ENCODE measurements around the gene SLC23A2.

Gene SLC23A2

DNA sequence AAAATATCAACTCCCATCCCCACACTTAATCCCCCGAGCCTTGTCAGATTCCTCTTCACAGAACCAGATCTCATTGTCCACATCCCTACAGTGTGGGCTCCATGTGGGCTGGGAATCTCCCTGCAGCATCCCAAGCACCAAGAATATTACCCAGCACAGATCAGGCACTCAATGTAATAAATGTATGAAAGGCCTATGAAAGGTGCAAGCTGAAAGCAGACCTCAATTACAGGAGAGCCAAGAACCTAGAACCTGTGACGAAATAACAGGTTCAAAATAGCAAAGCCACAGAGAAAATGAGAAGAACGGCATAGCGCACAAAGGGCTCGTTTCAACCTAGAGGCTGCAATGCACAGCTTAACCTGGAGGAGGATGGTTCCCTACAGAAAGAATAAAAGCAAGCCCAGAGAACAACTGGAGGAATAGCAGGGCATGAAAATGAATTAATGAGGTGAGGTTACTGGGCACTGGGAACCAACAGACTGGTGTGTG lies 3.1 kb downstream of the SLC23A2 start:
- TF ChIP-seq, protein P1, sequence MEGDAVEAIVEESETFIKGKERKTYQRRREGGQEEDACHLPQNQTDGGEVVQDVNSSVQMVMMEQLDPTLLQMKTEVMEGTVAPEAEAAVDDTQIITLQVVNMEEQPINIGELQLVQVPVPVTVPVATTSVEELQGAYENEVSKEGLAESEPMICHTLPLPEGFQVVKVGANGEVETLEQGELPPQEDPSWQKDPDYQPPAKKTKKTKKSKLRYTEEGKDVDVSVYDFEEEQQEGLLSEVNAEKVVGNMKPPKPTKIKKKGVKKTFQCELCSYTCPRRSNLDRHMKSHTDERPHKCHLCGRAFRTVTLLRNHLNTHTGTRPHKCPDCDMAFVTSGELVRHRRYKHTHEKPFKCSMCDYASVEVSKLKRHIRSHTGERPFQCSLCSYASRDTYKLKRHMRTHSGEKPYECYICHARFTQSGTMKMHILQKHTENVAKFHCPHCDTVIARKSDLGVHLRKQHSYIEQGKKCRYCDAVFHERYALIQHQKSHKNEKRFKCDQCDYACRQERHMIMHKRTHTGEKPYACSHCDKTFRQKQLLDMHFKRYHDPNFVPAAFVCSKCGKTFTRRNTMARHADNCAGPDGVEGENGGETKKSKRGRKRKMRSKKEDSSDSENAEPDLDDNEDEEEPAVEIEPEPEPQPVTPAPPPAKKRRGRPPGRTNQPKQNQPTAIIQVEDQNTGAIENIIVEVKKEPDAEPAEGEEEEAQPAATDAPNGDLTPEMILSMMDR (conservative IDR thresholded peaks at IDR 0.05; ENCODE audit: low read depth) = no peak
- POLR2A ChIA-PET (ENCODE audit: low non-redundant PET) = no interaction called here

DNA sequence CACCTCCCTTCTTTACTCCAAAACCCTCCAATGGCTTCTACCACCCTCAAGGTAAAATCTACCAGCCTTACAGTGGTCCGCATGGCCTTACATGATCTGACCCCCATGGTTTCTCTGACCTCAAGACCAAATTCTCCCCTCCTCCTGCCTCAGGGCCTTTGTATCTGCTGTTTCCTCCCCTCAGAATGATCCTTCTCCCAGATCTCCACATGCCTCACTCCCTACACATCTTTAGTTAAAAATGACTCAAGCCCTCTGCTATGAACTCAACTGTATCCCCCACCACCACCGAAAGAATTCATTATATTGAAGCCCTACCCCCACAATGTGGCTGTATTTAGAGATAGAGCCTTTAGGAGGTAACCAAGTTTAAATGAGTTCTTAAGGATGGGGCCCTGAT lies 4.1 kb downstream of the SLC23A2 start:
- H3K27ac ChIP-seq = no peak overlapping the region
- TF ChIP-seq, protein P1 (conservative IDR thresholded peaks at IDR 0.05; ENCODE audit: low read depth) = no peak
- no peak for DNase-seq (ENCODE audit: low spot score)
- CTCF ChIA-PET = no interaction called here
- POLR2A ChIA-PET (ENCODE audit: low non-redundant PET) = no interaction called here

More for the DNA sequence above, 3.1 kb downstream of the SLC23A2 start:
- CTCF ChIA-PET = interaction anchor here (0.6 kb wide), 1 partner anchor 91 kb away, joined by 3 read pairs; no protein-coding TSS in a partner anchor
- no peak for DNase-seq (ENCODE audit: low spot score)
- no peak overlapping the region for H3K27ac ChIP-seq

DNA sequence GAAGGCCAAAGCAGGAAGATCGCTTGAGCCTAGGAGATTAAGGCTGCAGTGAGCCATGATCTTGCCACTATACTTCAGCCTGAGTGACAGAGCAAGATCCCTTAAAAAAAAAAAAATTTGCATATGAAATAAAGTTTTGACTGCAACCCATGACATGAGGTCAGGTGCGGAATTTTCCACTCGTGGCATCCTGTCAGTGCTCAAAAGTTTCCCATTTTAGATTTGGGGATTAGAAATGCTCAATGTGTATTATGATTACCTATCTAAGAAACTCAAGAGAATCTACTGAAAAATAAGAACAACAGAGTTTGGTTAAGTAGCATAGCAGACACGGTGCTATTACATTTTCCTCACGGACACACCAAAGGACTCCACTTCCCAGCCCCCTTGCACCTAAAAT lies 11.7 kb downstream of the SLC23A2 start:
- no peak for DNase-seq (ENCODE audit: low spot score)
- TF ChIP-seq, protein P1 (conservative IDR thresholded peaks at IDR 0.05; ENCODE audit: low read depth) = no peak
- ChIA-PET CTCF (interaction anchor here (0.6 to 0.7 kb wide), 2 partner anchors 23 to 71 kb away, joined by 3 to 5 read pairs; no protein-coding TSS in a partner anchor), POLR2A (ENCODE audit: low non-redundant PET) (no interaction called here)
- H3K27ac ChIP-seq = no peak overlapping the region

DNA sequence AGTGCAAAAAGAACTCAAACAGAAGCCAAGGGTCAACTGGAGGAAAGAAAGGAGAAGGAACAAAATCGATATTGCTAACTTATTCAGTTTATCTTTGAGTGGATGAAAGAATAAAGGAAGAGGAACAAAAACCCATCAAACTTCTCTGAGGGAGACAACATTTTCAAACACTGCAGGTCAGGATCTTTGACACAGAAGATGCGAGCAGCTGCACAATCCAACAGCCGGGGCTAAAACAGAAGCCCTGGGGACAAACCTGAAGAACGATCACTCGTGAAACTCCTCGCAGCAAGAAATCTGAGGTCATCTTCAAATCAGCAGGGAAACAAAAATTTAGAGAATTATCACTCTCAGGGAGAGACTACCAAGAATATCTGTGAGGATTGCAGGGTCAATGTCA lies 14.2 kb downstream of the SLC23A2 start:
- POLR2A ChIA-PET (ENCODE audit: low non-redundant PET) = no interaction called here
- no peak for DNase-seq (ENCODE audit: low spot score)
- H3K27ac ChIP-seq = no peak overlapping the region
- TF ChIP-seq, protein P1 (conservative IDR thresholded peaks at IDR 0.05; ENCODE audit: low read depth) = no peak
- CTCF ChIA-PET = no interaction called here

DNA sequence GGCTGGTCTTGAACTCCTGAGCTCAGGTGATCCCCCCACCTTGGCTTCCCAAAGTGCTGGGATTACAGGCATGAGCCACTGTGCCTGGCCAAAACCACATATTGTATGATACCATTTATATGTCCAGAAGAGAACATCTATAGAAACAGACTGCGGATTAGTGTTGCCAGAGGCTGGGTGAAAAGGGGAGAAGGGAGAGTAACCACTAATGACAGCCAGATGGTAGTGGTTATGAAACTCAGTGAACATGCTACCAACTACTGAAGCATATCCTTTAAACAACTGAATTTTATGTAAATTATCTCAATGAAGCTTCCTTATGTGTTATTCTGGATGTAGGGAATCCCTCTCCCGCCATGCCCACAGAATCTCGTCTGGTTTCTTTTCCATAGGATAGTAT lies 15.7 kb downstream of the SLC23A2 start:
- no peak overlapping the region for H3K27ac ChIP-seq
- no peak for DNase-seq (ENCODE audit: low spot score)
- CTCF ChIA-PET = no interaction called here
- POLR2A ChIA-PET (ENCODE audit: low non-redundant PET) = interaction anchor here (0.6 kb wide), 1 partner anchor 203 kb away, joined by 3 read pairs; no protein-coding TSS in a partner anchor
- TF ChIP-seq, protein P1 (conservative IDR thresholded peaks at IDR 0.05; ENCODE audit: low read depth) = no peak

DNA sequence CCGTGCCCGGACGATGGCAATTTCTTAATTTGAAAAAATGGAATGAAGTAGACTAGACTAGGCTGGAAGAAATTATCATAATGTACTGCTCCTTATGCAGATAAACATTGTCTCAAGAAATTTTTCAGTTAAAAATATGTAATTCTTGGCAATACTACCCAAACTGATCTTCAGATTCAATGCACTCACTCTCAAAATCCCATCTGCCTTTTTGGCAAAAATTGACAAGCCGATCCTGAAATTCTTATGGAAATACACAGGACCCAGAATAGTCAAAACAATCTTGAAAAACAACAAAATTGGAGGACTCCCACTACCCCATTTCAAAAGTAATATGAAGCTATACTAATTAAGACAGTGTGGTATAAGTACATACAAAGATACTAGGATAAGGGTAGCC lies 19.0 kb downstream of the SLC23A2 start:
- DNase-seq (ENCODE audit: low spot score) = no peak
- TF ChIP-seq, protein P1 (conservative IDR thresholded peaks at IDR 0.05; ENCODE audit: low read depth) = no peak
- CTCF ChIA-PET = no interaction called here
- POLR2A ChIA-PET (ENCODE audit: low non-redundant PET) = no interaction called here
- no peak overlapping the region for H3K27ac ChIP-seq

Measured in RWPE1 (cell line).